NB4 (cell line): ENCODE measurements around the gene MCEE.

ENCODE experiments used
- DNase-seq: peaks from one replicate; pipeline ENCODE4 v3.0.0; 2010; ENCODE audit warnings: low read depth
- H3K4me3 ChIP-seq: one replicate; pipeline ENCODE4 v1.5.1; 2011; ENCODE audit warnings: mild to moderate bottlenecking, low read depth, low read length, moderate library complexity
- MYC ChIP-seq: IDR thresholded peaks from 2 replicates; pipeline ENCODE4 v1.6.1; 2011; ENCODE audit warnings: low read depth, low read length
- POLR2A ChIP-seq: IDR thresholded peaks from 2 replicates; pipeline ENCODE4 v1.6.1; 2011; ENCODE audit warnings: mild to moderate bottlenecking; ENCODE audit not compliant: insufficient read length; ENCODE audit errors: extremely low read depth
- TF ChIP-seq, protein P1 (sequence below): IDR thresholded peaks from 2 replicates; pipeline ENCODE4 v1.6.1; 2011; ENCODE audit warnings: low read depth, low read length
- TF ChIP-seq, protein P2 (sequence below): IDR thresholded peaks from one replicate; pipeline ENCODE4 v1.5.1; 2012; ENCODE audit warnings: low read depth, low read length

Gene MCEE

DNA sequence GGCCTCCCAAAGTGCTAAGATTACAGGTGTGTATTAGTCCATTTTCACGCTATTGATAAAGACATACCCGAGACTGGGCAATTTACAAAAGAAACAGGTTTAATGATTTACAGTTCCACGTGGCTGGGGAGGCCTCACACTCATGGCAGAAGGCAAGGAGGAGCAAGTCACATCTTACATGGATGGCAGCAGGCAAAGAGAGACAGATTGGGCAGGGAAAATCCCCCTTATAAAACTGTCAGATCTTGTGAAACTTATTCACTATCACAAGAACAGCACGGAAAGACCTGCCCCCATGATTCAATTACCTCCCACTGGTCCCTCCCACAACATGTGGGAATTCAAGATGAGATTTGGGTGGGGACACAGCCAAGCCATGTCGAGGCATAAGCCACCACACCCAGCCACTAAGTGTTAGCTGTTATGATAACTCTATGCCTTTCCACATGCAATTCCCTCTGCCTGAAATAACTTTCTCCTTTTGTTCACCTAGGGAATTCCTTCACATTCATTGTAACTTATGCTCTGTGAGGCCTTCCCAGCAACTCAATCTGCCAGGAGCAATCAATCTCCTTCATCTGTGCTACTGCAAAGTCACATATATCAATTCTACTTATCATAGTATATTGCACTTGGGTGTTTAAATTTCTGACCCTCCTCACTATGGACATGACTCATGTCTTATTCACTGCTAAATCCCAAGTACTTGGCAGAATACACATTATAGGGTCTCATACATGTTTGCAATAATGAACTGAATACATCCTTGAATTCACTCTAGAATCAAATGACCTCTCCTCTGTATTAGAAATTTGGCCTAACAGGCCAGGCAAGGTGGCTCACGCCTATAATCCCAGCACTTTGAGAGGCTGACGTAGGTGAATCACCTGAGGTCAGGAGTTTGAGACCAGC is 7.4 kb downstream of the MCEE start:
- no peak for DNase-seq
- no peak overlapping the region for H3K4me3 ChIP-seq
- no peak for TF ChIP-seq MYC
- TF ChIP-seq, protein P1, sequence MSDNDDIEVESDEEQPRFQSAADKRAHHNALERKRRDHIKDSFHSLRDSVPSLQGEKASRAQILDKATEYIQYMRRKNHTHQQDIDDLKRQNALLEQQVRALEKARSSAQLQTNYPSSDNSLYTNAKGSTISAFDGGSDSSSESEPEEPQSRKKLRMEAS = no peak
- no peak for TF ChIP-seq POLR2A
- TF ChIP-seq, protein P2, sequence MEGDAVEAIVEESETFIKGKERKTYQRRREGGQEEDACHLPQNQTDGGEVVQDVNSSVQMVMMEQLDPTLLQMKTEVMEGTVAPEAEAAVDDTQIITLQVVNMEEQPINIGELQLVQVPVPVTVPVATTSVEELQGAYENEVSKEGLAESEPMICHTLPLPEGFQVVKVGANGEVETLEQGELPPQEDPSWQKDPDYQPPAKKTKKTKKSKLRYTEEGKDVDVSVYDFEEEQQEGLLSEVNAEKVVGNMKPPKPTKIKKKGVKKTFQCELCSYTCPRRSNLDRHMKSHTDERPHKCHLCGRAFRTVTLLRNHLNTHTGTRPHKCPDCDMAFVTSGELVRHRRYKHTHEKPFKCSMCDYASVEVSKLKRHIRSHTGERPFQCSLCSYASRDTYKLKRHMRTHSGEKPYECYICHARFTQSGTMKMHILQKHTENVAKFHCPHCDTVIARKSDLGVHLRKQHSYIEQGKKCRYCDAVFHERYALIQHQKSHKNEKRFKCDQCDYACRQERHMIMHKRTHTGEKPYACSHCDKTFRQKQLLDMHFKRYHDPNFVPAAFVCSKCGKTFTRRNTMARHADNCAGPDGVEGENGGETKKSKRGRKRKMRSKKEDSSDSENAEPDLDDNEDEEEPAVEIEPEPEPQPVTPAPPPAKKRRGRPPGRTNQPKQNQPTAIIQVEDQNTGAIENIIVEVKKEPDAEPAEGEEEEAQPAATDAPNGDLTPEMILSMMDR = no peak

DNA sequence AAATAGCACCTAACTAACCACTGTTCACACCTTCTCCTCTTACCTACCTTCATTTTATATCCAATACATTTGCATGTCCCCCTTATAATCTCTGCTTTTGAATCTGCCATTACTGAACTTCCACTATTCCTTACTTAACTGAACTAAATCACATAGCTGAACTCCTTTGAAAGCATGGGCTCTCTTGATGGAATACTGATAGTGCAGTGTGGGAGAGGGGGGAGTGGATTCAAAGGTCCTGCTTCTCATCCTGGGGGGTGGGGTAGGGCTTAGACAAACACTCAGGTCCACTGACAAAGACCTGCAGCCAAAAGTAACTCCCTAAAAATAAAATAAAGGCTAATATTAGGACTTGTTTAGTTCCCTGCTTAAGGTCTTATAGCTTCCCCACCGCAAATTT is 8.6 kb downstream of the MCEE start:
- no peak for DNase-seq
- TF ChIP-seq, protein P2 = no peak
- TF ChIP-seq POLR2A (no peak), MYC (no peak)
- TF ChIP-seq, protein P1 = no peak
- H3K4me3 ChIP-seq = no peak overlapping the region

- no peak overlapping the region for H3K4me3 ChIP-seq
- DNase-seq = no peak
- TF ChIP-seq, protein P2 = no peak
- TF ChIP-seq, protein P1 = no peak
- TF ChIP-seq POLR2A (no peak), MYC (no peak)
Observed at GRCh38 chr2:71120195-71120594, 9.8 kb downstream of the MCEE start.

DNA sequence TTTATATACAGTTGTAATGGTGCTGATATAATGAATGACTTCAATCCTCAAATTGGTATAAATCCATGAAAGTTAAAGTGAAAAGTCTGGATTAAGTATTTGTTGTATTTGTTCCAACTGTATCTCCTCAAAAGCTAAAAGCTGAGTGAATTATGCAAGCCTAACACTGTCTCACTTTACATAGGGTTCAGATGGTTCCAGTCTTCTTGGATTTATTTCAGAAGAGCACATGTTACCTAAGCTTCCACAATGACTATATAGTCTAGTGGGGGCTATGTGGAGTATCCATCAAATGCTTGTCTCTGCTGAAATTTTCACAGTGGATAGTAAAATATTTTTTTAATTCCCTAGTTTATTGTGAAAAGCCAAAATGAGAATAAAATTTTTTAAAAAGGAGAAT is 13.0 kb downstream of the MCEE start:
- no peak overlapping the region for H3K4me3 ChIP-seq
- no peak for DNase-seq
- TF ChIP-seq MYC = no peak
- TF ChIP-seq, protein P1 = no peak
- TF ChIP-seq, protein P2 = no peak
- TF ChIP-seq POLR2A = no peak

GRCh38 chr2:71113843-71114242 is 16.2 kb downstream of the MCEE start:
- no peak overlapping the region for H3K4me3 ChIP-seq
- TF ChIP-seq, protein P2 = no peak
- TF ChIP-seq POLR2A (no peak), MYC (no peak)
- TF ChIP-seq, protein P1 = no peak
- no peak for DNase-seq
